ENCODE data around the gene FOSL1.

Gene FOSL1

DNA sequence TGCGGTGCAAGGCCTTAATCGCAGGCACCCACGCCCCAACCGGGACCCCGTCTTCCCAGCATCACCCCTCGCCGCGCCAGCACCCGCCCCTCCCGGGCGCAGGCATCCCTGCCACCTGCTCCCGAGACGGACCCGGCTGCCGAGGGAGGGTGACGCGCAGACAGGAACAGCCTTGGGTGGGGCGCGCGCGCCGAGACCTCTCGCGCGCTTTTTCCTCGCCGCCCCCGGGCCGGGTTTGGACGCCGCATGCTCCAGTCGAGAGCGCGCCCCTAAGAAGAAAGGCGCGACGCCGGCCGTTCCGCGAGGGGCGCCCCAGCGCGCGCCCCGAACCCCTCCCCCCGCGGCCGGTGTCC lies 42.7 kb downstream of the FOSL1 start:
- H3K27ac ChIP-seq, result peak overlapping the region; percentile 100
- no peaks in the 10 kb centered on the region for H3K36me3 ChIP-seq (ENCODE audit: control insufficient read depth, insufficient read depth, low read length)
- H3K4me3 ChIP-seq (ENCODE audit: low read depth, low read length), result peak overlapping the region; percentile 90
- peaks cover 11% of the 10 kb centered on the region for H3K4me1 ChIP-seq
- H3K9ac ChIP-seq, result peak overlapping the region; percentile 84
- H3K27me3 ChIP-seq (ENCODE audit: control insufficient read depth, insufficient read depth, low read length), result no peaks in the 10 kb centered on the region
- H2AFZ ChIP-seq, result peak overlapping the region; percentile 53
- peaks cover 5% of the 10 kb centered on the region for H3K79me2 ChIP-seq
- H3K4me2 ChIP-seq (ENCODE audit: low read length), result peak overlapping the region; percentile 83
- no peaks in the 10 kb centered on the region for H3K9me3 ChIP-seq (ENCODE audit: control insufficient read depth, low read length)
- no peak for TF ChIP-seq CTCF (IDR thresholded peaks at IDR 0.05)

GRCh38 chr11:65856689-65857499 lies 43.3 kb downstream of the FOSL1 start:
- Histone ChIP-seq H2AFZ (peak overlapping the region; percentile 53), H3K27ac (peak overlapping the region; percentile 100), H3K4me1 (peaks cover 11% of the 10 kb centered on the region), H3K27me3 (ENCODE audit: control insufficient read depth, insufficient read depth, low read length) (no peaks in the 10 kb centered on the region), H3K4me2 (ENCODE audit: low read length) (peak overlapping the region; percentile 83), H3K36me3 (ENCODE audit: control insufficient read depth, insufficient read depth, low read length) (no peaks in the 10 kb centered on the region), H3K9ac (peak overlapping the region; percentile 84), H3K9me3 (ENCODE audit: control insufficient read depth, low read length) (no peaks in the 10 kb centered on the region), H3K79me2 (peaks cover 5% of the 10 kb centered on the region), H3K4me3 (ENCODE audit: low read depth, low read length) (peak overlapping the region; percentile 90)
- TF ChIP-seq CTCF (IDR thresholded peaks at IDR 0.05), result no peak

DNA sequence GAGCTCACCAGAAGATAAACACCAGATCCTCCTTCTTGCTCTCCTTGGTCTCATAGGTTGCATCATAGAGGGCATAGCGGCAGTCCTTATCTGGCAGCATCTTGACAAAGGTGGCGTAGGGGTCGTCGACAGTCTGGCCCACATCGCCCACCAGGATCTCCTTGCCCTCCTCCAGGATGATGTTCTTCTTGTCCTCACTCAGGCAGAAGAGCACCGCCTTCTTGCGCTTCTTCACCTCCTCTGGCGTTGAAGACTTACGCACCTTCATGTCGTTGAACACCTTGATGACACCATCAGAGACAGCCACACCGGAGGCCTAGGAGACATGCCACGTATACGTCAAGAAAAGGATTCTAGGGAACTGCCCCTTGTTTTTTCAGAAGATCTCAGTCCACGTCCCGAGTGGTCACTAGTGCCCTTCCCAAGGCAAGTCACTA lies 44.2 kb downstream of the FOSL1 start:
- no peak overlapping the region for H2AFZ ChIP-seq
- no peak for TF ChIP-seq CTCF (IDR thresholded peaks at IDR 0.05)
- H3K27me3 ChIP-seq (ENCODE audit: control insufficient read depth, insufficient read depth, low read length), result no peaks in the 10 kb centered on the region
- H3K9me3 ChIP-seq (ENCODE audit: control insufficient read depth, low read length), result no peaks in the 10 kb centered on the region
- peaks cover 6% of the 10 kb centered on the region for H3K4me1 ChIP-seq
- H3K4me2 ChIP-seq (ENCODE audit: low read length), result peak overlapping the region; percentile 83
- H3K27ac ChIP-seq, result no peak overlapping the region
- no peak overlapping the region for H3K9ac ChIP-seq
- no peaks in the 10 kb centered on the region for H3K36me3 ChIP-seq (ENCODE audit: control insufficient read depth, insufficient read depth, low read length)
- H3K79me2 ChIP-seq, result peaks cover 3% of the 10 kb centered on the region
- no peak overlapping the region for H3K4me3 ChIP-seq (ENCODE audit: low read depth, low read length)

- no peak overlapping the region for H3K27ac ChIP-seq
- H3K9ac ChIP-seq, result no peak overlapping the region
These were observed 45.0 kb downstream of the FOSL1 start for GRCh38 chr11:65854852-65855837.

More at GRCh38 chr11:65854852-65855837, 45.0 kb downstream of the FOSL1 start:
- H2AFZ ChIP-seq, result no peak overlapping the region
- no peaks in the 10 kb centered on the region for H3K27me3 ChIP-seq (ENCODE audit: control insufficient read depth, insufficient read depth, low read length)
- H3K4me2 ChIP-seq (ENCODE audit: low read length), result no peak overlapping the region
- H3K4me3 ChIP-seq (ENCODE audit: low read depth, low read length), result no peak overlapping the region
- H3K4me1 ChIP-seq, result peaks cover 6% of the 10 kb centered on the region
- no peaks in the 10 kb centered on the region for H3K36me3 ChIP-seq (ENCODE audit: control insufficient read depth, insufficient read depth, low read length)
- H3K9me3 ChIP-seq (ENCODE audit: control insufficient read depth, low read length), result no peaks in the 10 kb centered on the region
- no peak for TF ChIP-seq CTCF (IDR thresholded peaks at IDR 0.05)
- H3K79me2 ChIP-seq, result peaks cover 3% of the 10 kb centered on the region
